Nephron (organoid): Measurements from ENCODE around the gene KATNB1.
"Not testable (repeated sequence)": the region's sequence is repeated elsewhere in the genome, so short reads cannot be mapped to it uniquely, and the experiment has no call there.

ENCODE experiments used
- H3K27ac Mint-ChIP-seq, 3 experiments: 2 replicates each; pipeline ENCODE4 v1.8.0; 2020; ENCODE audit warnings: mixed read lengths in 3 of 3, mild to moderate bottlenecking in 2 of 3, moderate library complexity in 1 of 3
- H3K27me3 Mint-ChIP-seq: 2 replicates; pipeline ENCODE4 v1.8.0; 2021; ENCODE audit warnings: low read depth, mild to moderate bottlenecking, moderate library complexity, mixed read lengths
- H3K36me3 Mint-ChIP-seq: 2 replicates; pipeline ENCODE4 v1.8.0; 2020; ENCODE audit warnings: low read depth, mixed read lengths
- H3K4me1 Mint-ChIP-seq: 2 replicates; pipeline ENCODE4 v1.8.0; 2020; ENCODE audit warnings: mixed read lengths
- H3K4me3 Mint-ChIP-seq, 3 experiments: 2 replicates each; pipeline ENCODE4 v1.8.0; 2020; ENCODE audit warnings: mild to moderate bottlenecking in 3 of 3, mixed read lengths in 3 of 3, moderate library complexity in 2 of 3
- H3K9me3 Mint-ChIP-seq: 2 replicates; pipeline ENCODE4 v1.8.0; 2020; ENCODE audit warnings: mixed read lengths
- CTCF ChIP-seq, 3 experiments: fragments of 200-600 bp; sonication (generic); IDR thresholded peaks; one replicate each; pipeline ENCODE4 v1.5.0; 2021; ENCODE audit warnings: antibody characterized with exemption in 3 of 3; ENCODE audit not compliant: unreplicated experiment in 3 of 3

KATNB1 gene

GRCh38 chr16:57741660-57742191, 6.2 kb downstream of the KATNB1 start:
- no peaks in the 10 kb centered on the region for H3K27me3 Mint-ChIP-seq
- H3K36me3 Mint-ChIP-seq, result peaks cover 15% of the 10 kb centered on the region
- no peaks in the 10 kb centered on the region for H3K9me3 Mint-ChIP-seq
- H3K4me3 Mint-ChIP-seq, result peak overlapping the region in 2 of 3 experiments; percentile 65 to 78
- peak overlapping the region in 2 of 3 experiments; percentile 65 to 82 for H3K27ac Mint-ChIP-seq
- H3K4me1 Mint-ChIP-seq, result peaks cover 59% of the 10 kb centered on the region
- no peak for TF ChIP-seq CTCF (IDR thresholded peaks at IDR 0.05; ENCODE audit: unreplicated experiment in 3 of 3)

GRCh38 chr16:57742543-57742942, 7.0 kb downstream of the KATNB1 start:
- H3K9me3 Mint-ChIP-seq, result no peaks in the 10 kb centered on the region
- TF ChIP-seq CTCF (IDR thresholded peaks at IDR 0.05; ENCODE audit: unreplicated experiment in 3 of 3), result no peak
- peak overlapping the region; percentile 38 to 82 (median 65) for H3K27ac Mint-ChIP-seq
- peaks cover 51% of the 10 kb centered on the region for H3K4me1 Mint-ChIP-seq
- H3K4me3 Mint-ChIP-seq, result peak overlapping the region in 1 of 3 experiments; percentile 54
- H3K27me3 Mint-ChIP-seq, result no peaks in the 10 kb centered on the region
- peaks cover 15% of the 10 kb centered on the region for H3K36me3 Mint-ChIP-seq

- Mint-ChIP-seq H3K9me3 (no peaks in the 10 kb centered on the region), H3K36me3 (peaks cover 15% of the 10 kb centered on the region), H3K27ac (peak overlapping the region in 1 of 3 experiments; percentile 72)
Measured at GRCh38 chr16:57743458-57743857, 7.9 kb downstream of the KATNB1 start.

GRCh38 chr16:57743886-57744641, 8.5 kb downstream of the KATNB1 start:
- H3K27ac Mint-ChIP-seq, result peak overlapping the region in 1 of 3 experiments; percentile 72
- H3K4me1 Mint-ChIP-seq, result peaks cover 47% of the 10 kb centered on the region
- H3K9me3 Mint-ChIP-seq, result no peaks in the 10 kb centered on the region
- no peak for TF ChIP-seq CTCF (IDR thresholded peaks at IDR 0.05; ENCODE audit: unreplicated experiment in 3 of 3)
- peak overlapping the region in 1 of 3 experiments; percentile 15 for H3K4me3 Mint-ChIP-seq
- H3K36me3 Mint-ChIP-seq, result peaks cover 18% of the 10 kb centered on the region
- no peaks in the 10 kb centered on the region for H3K27me3 Mint-ChIP-seq

More at GRCh38 chr16:57743458-57743857, 7.9 kb downstream of the KATNB1 start:
- no peak for TF ChIP-seq CTCF (IDR thresholded peaks at IDR 0.05; ENCODE audit: unreplicated experiment in 3 of 3)
- no peaks in the 10 kb centered on the region for H3K27me3 Mint-ChIP-seq
- H3K4me1 Mint-ChIP-seq, result peaks cover 47% of the 10 kb centered on the region
- peak overlapping the region in 1 of 3 experiments; percentile 15 for H3K4me3 Mint-ChIP-seq

GRCh38 chr16:57744642-57744903, 9.0 kb downstream of the KATNB1 start:
- Mint-ChIP-seq H3K27ac (no peak overlapping the region), H3K4me1 (peaks cover 47% of the 10 kb centered on the region), H3K36me3 (peaks cover 18% of the 10 kb centered on the region), H3K9me3 (no peaks in the 10 kb centered on the region), H3K4me3 (no peak overlapping the region), H3K27me3 (no peaks in the 10 kb centered on the region)
- no peak for TF ChIP-seq CTCF (IDR thresholded peaks at IDR 0.05; ENCODE audit: unreplicated experiment in 3 of 3)

- H3K4me3 Mint-ChIP-seq, result no peak overlapping the region
- H3K27ac Mint-ChIP-seq, result peak overlapping the region in 1 of 3 experiments; percentile 67
- no peaks in the 10 kb centered on the region for H3K27me3 Mint-ChIP-seq
- H3K4me1 Mint-ChIP-seq, result peaks cover 49% of the 10 kb centered on the region
- no peaks in the 10 kb centered on the region for H3K9me3 Mint-ChIP-seq
- no peak for TF ChIP-seq CTCF (IDR thresholded peaks at IDR 0.05; ENCODE audit: unreplicated experiment in 3 of 3)
- peaks cover 18% of the 10 kb centered on the region for H3K36me3 Mint-ChIP-seq
Measured at GRCh38 chr16:57745768-57746167, 10.2 kb downstream of the KATNB1 start.

- Mint-ChIP-seq H3K36me3 (peaks cover 18% of the 10 kb centered on the region), H3K4me1 (peaks cover 49% of the 10 kb centered on the region), H3K27ac (peak overlapping the region in 1 of 3 experiments; percentile 67)
- H3K27me3 Mint-ChIP-seq, H3K4me3 Mint-ChIP-seq, H3K9me3 Mint-ChIP-seq: not testable (repeated sequence)
Measured at GRCh38 chr16:57746316-57746715, 10.7 kb downstream of the KATNB1 start.
